ENCODE measurements around the gene ONECUT3.

ONECUT3 gene

DNA sequence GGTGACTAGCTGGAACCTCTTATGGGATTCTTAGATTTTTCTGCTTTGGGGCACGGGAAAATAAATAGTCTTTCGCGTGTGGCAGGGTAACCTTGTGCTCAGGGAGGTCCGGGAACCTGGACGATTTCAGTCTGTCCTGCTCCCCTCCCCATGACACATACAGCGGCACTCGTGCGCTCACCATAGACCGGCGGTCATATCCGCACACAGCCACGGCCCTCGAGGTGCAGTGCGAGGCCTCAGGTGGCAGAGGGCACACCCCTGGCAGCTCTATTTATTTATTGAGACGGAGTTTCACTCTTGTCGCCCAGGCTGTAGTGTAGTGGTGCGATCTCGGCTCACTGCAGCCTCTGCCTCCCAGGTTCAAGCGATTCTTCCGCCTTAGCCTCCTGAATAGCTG, 3.0 kb downstream of the ONECUT3 start:
- CTCF ChIA-PET: no interaction called here
- no peak for DNase-seq (ENCODE audit: extremely low spot score)
- TF ChIP-seq ELF4 (IDR thresholded peaks at IDR 0.05) (no peak), SUZ12 (IDR thresholded peaks at IDR 0.05) (no peak), HDGF (IDR thresholded peaks at IDR 0.05; ENCODE audit: borderline replicate concordance) (no peak), L3MBTL2 (conservative IDR thresholded peaks at IDR 0.05) (no peak), TARDBP (IDR thresholded peaks at IDR 0.05) (no peak), FOXM1 (IDR thresholded peaks at IDR 0.05; ENCODE audit: borderline replicate concordance) (no peak), SP1 (IDR thresholded peaks at IDR 0.05) (no peak), LEF1 (IDR thresholded peaks at IDR 0.05; ENCODE audit: borderline replicate concordance) (no peak), FOXA1 (IDR thresholded peaks at IDR 0.05) (no peak), CTBP1 (IDR thresholded peaks at IDR 0.05; ENCODE audit: borderline replicate concordance) (no peak), FOXK2 (IDR thresholded peaks at IDR 0.05) (no peak), ZNF384 (IDR thresholded peaks at IDR 0.05) (no peak), NFRKB (IDR thresholded peaks at IDR 0.05) (no peak), ARNT (IDR thresholded peaks at IDR 0.05) (no peak), BHLHE40 (IDR thresholded peaks at IDR 0.05; ENCODE audit: borderline replicate concordance) (no peak)
- TF ChIP-seq, protein P1, sequence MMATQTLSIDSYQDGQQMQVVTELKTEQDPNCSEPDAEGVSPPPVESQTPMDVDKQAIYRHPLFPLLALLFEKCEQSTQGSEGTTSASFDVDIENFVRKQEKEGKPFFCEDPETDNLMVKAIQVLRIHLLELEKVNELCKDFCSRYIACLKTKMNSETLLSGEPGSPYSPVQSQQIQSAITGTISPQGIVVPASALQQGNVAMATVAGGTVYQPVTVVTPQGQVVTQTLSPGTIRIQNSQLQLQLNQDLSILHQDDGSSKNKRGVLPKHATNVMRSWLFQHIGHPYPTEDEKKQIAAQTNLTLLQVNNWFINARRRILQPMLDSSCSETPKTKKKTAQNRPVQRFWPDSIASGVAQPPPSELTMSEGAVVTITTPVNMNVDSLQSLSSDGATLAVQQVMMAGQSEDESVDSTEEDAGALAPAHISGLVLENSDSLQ (IDR thresholded peaks at IDR 0.05): no peak
- POLR2A ChIA-PET: no interaction called here

DNA sequence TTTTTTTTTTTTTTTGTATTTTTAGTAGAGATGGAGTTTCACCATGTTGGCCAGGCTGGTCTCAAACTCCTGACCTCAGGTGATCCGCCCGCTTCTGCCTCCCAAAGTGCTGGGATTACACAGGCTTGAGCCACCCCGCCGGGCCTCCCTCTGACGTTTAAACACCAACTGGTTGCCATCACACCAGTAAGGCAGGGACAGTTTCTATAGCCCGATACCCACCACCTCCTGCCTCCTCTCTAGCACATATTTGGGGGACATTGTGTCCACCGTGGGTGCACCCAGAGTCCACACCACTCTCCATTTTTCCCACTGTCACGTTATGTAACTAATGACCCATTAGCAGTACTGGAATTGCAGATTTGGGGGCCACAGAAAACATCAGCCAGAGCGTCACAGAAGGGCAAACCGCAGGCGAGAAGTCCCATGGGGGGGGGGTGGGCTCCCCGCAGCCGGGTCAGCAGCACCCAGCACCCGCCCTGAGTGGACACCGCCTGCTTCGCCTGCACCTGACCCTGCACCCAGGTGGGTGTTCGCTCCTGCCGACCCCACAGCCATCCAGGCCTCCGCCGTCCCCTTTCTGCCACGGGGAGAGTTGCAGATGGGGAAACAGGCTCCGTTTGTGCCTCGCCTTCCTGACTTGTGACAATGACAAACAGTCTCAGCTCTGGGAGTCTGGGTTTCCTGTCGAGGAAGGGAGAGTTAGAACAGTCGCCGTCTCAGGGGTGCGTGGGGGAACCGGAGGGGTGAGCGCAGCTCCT, 3.6 kb downstream of the ONECUT3 start:
- TF ChIP-seq, protein P1 (IDR thresholded peaks at IDR 0.05): no peak
- TF ChIP-seq FOXK2 (IDR thresholded peaks at IDR 0.05): no peak
- no peak for TF ChIP-seq ZNF384 (IDR thresholded peaks at IDR 0.05)
- TF ChIP-seq BHLHE40 (IDR thresholded peaks at IDR 0.05; ENCODE audit: borderline replicate concordance): no peak
- no peak for TF ChIP-seq LEF1 (IDR thresholded peaks at IDR 0.05; ENCODE audit: borderline replicate concordance)
- no peak for TF ChIP-seq NFRKB (IDR thresholded peaks at IDR 0.05)
- no peak for TF ChIP-seq SUZ12 (IDR thresholded peaks at IDR 0.05)
- no peak for DNase-seq (ENCODE audit: extremely low spot score)
- ChIA-PET CTCF (no interaction called here), POLR2A (no interaction called here)

DNA sequence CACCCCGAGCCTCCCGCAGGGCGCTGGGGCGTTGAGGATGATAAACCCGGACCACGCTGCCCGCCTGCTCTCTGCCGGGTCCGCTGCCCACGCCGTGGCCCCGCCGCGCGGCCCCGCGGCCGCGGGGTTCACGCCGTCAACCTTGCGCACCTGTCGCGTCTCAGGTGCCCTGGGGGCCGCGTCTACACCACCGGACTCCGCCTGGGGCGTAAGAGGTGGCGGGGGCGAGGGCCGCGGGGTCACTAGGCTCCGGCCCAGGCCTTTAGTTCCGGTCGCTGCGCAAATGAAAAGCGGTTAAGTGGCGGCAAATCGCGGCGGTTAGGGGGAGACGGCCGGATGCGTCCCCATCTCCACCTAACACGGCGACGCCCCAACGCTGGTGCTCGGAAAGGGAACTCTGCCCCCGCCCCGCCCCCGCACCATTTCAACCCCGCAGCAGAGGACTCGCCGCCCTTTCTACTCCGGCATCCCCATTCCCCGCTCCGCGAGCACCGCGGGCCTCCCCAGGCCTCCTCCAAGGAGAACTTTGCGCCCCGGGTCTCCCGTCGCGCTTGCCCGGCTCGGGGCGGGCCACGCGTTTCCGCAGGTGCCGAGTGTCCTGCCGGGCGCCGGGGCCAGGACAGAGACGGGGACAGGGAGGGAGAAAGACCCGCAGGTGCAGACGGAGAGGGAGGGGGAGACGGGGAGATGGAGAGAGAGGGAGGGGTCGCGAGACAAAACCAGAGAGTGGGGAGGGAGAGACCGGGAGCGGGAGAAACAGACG, 4.3 kb downstream of the ONECUT3 start:
- no peak for DNase-seq (ENCODE audit: extremely low spot score)
- TF ChIP-seq SUZ12 (IDR thresholded peaks at IDR 0.05): peak; percentile 59; the same call in 1 of the 2 replicates
- TF ChIP-seq SP1 (IDR thresholded peaks at IDR 0.05): no peak
- no peak for TF ChIP-seq FOXK2 (IDR thresholded peaks at IDR 0.05)
- CTCF ChIA-PET: no interaction called here
- POLR2A ChIA-PET: no interaction called here

DNA sequence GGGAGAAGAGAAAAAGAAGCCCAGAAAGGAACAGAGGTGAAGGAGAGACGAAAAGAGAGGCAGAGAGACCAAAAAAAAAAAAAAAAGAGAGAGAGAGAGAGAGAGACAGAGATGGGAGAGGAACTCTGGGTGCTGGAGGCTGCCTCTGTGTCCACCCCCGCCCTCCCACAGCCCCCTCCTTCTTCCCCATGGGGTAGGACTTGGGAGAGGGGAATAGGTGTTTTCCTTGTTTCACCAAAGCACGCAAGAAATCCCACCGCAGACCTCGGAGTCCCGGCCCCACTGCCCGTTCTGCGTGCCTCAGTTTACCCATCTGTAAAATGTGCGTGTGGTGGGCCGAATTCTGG, 4.9 kb downstream of the ONECUT3 start:
- ChIA-PET CTCF (no interaction called here), POLR2A (no interaction called here)
- DNase-seq (ENCODE audit: extremely low spot score): no peak
- no peak for TF ChIP-seq HDGF (IDR thresholded peaks at IDR 0.05; ENCODE audit: borderline replicate concordance)
- TF ChIP-seq BHLHE40 (IDR thresholded peaks at IDR 0.05; ENCODE audit: borderline replicate concordance): no peak
- TF ChIP-seq SP1 (IDR thresholded peaks at IDR 0.05): no peak
- no peak for TF ChIP-seq CTBP1 (IDR thresholded peaks at IDR 0.05; ENCODE audit: borderline replicate concordance)
- no peak for TF ChIP-seq FOXM1 (IDR thresholded peaks at IDR 0.05; ENCODE audit: borderline replicate concordance)
- TF ChIP-seq ELF4 (IDR thresholded peaks at IDR 0.05): no peak
- TF ChIP-seq ARNT (IDR thresholded peaks at IDR 0.05): no peak
- no peak for TF ChIP-seq FOXA1 (IDR thresholded peaks at IDR 0.05)
- TF ChIP-seq L3MBTL2 (conservative IDR thresholded peaks at IDR 0.05): no peak
- TF ChIP-seq LEF1 (IDR thresholded peaks at IDR 0.05; ENCODE audit: borderline replicate concordance): no peak
- TF ChIP-seq NFRKB (IDR thresholded peaks at IDR 0.05): no peak
- no peak for TF ChIP-seq SUZ12 (IDR thresholded peaks at IDR 0.05)
- TF ChIP-seq ZNF384 (IDR thresholded peaks at IDR 0.05): no peak
- TF ChIP-seq TARDBP (IDR thresholded peaks at IDR 0.05): no peak

DNA sequence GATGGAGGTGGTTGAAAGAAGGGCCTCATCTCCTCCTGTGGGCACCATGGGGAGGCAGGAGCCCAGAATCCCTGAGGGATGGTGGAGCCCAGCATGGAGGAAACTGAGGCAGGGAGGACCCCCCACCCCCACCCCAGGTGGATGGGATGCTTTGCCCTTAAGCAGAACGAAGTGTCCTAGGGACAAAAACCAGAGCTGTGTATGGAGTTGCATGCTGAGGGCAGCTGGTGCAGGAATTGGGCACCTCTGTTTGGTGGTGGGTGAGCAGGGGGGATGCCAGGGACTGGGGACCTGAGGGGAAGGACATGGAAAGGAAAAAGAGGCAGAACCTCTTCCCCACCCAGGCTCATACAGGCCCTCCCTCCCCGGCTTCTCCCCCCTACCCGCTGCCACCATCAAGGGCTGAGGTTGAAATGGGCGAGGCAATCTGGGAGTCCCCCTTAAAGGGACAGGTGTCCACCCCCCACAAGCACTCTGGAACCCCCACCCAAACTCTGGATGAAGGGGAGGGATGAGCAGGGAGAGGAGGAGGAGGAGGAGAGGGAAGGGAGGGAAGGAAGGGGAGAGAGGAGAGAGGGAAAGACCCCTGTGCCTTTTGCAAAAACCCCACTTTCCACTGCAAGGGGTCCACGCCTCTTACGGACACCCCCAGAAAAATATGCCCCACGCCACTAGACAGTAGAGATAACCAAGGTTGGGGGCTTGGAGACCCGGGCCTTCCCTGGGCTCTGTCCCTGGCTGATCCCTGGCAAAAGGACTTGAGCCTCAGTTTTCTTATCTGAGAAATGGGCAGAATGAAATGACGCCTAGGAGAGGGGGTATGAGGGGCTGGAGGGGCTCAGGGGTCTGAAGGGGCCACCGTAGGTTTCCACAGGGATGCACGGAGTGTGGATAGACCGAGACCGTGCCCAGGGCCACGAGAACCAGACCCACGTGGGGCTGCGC, 5.9 kb downstream of the ONECUT3 start:
- no peak for DNase-seq (ENCODE audit: extremely low spot score)
- POLR2A ChIA-PET: no interaction called here
- TF ChIP-seq BHLHE40 (IDR thresholded peaks at IDR 0.05; ENCODE audit: borderline replicate concordance) (no peak), LEF1 (IDR thresholded peaks at IDR 0.05; ENCODE audit: borderline replicate concordance) (no peak), ZNF384 (IDR thresholded peaks at IDR 0.05) (no peak), HDGF (IDR thresholded peaks at IDR 0.05; ENCODE audit: borderline replicate concordance) (no peak), FOXA1 (IDR thresholded peaks at IDR 0.05) (no peak), FOXM1 (IDR thresholded peaks at IDR 0.05; ENCODE audit: borderline replicate concordance) (no peak), SUZ12 (IDR thresholded peaks at IDR 0.05) (no peak), CTBP1 (IDR thresholded peaks at IDR 0.05; ENCODE audit: borderline replicate concordance) (no peak), FOXK2 (IDR thresholded peaks at IDR 0.05) (no peak), L3MBTL2 (conservative IDR thresholded peaks at IDR 0.05) (no peak), SP1 (IDR thresholded peaks at IDR 0.05) (no peak), ARNT (IDR thresholded peaks at IDR 0.05) (no peak), NFRKB (IDR thresholded peaks at IDR 0.05) (no peak)
- TF ChIP-seq, protein P1 (IDR thresholded peaks at IDR 0.05): no peak
- CTCF ChIA-PET: no interaction called here

Measured in HEK293T (cell line).